Activated T-cell treated with anti-CD3 and anti-CD28 coated beads, Interleukin-2, amount 50 U/mL, for 1 hour (primary cell): ENCODE results near the gene DOCK1.

Source experiments
- DNase-seq: peaks from one replicate; pipeline ENCODE4 v3.0.0-alpha.2; 2020

The DOCK1 gene

DNA sequence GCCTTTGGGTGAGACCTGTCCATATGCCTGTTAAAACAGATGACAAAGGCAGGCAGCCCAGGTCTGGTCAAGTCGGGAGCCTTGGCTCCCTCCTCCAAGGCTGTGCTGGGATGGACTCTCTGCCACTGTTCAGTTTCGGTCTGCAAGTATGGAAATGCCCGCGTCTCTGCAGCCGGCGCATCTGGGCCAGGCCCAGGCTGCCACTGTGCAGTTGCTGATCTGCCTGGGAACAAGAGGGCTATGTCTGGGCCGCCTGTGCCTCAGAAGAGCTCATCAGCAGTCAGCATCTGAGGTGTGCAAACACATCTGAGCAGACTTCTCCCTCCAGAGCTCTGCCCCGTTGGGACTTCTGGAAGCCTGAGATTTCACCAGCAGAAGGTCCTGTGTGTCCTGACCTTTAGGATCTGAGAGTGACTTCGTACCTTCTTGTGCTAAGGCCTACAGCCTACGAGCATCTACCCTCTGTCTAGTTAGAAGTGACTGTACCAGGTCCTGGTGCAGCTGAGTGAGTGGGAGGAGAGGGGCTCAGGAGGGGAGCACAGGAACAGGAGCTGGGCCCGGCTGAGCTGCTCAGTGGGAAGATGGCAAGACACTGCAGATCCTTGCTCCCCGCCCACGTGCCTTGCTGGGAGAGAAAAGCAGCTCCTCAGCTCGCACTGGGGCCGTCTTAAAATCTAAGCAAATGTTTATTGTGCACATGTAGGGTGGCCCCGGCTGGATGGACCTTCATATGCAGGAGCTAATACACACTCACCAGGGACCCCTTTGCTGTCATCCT lies 50.9 kb downstream of the DOCK1 start:
- DNase-seq = no peak

DNA sequence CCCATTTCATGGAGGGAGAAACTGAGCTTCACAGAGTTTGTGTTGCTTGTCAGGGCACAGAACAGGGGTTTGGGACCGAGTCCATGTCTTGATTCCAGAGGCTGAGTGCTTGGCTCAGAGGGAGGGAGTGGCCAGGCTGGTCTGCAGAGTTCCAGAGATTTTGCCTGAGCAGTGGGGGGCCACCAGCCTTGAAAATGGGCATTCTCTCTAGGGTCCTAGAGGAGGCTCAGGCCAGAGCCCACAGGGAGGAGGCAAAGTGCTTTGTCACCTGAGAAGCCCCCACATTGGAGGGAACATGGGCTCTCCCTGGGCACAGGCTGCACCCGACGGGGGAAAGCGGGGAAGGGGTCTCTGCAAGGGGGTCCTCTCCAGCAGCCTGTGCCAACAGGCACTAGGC lies 51.5 kb downstream of the DOCK1 start:
- DNase-seq = no peak

- no peak for DNase-seq
Observed at GRCh38 chr10:126957111-126957510, 51.9 kb downstream of the DOCK1 start.

GRCh38 chr10:126959431-126959830 lies 54.2 kb downstream of the DOCK1 start:
- DNase-seq = no peak

DNA sequence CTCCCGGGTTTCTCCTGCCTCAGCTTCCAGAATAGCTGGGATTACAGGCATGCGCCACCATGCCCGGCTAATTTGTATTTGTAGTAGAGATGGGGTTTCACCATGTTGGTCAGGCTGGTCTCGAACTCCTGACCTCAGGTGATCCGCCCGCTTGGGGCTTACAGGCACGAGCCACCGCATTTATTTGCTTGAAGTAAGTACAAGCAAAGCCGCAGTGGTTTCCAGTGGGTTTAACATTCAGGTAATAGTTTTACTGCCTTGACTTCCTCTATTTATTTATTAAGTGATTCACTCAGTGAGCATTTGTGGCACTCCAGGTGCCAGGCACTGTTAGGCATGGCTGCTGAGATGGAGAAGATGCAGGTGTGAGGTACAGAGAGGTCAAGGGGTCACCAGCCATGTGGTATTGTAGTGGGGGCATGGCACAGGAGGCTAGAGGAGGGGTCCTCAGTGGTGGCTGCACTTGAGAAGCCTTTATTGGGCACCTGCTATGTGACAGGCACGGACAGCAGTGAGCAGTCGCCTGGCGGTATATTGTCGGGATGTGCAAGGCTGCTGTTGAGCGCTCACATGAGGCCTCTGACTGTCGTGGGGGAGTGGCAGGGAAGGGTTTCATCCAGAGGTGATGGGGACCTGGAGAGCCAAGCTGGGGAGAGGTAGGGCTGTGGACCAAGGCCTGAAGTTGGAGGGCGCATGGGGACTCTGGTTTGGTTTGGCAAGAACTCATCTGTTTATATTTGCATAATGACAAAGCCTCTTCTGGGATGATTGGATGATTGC lies 54.9 kb downstream of the DOCK1 start:
- DNase-seq = no peak

GRCh38 chr10:126963354-126963753 lies 58.1 kb downstream of the DOCK1 start:
- no peak for DNase-seq

DNA sequence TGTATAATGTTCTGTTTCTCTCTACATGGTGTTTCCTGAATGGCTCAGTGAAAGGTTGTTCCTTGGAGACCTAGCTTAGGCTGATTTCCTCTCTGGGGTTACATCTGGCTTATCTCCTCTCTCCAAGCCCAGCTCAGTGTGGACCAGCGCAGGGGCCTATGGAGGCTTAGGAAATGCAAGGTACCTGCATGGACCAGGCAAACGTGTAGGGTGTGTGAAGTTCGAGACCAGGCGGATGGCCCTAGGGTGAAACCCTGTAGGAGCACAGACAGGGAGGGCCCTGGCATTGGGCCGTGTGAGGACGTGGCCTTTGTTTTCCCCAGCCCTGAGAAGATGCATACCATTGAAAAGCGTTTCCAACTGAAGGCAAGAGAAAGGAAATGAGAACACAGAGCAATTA lies 59.0 kb downstream of the DOCK1 start:
- DNase-seq = no peak

GRCh38 chr10:126966938-126967337 lies 61.7 kb downstream of the DOCK1 start:
- DNase-seq = no peak

- no peak for DNase-seq
Observed at GRCh38 chr10:126969310-126969709, 64.1 kb downstream of the DOCK1 start.

DNA sequence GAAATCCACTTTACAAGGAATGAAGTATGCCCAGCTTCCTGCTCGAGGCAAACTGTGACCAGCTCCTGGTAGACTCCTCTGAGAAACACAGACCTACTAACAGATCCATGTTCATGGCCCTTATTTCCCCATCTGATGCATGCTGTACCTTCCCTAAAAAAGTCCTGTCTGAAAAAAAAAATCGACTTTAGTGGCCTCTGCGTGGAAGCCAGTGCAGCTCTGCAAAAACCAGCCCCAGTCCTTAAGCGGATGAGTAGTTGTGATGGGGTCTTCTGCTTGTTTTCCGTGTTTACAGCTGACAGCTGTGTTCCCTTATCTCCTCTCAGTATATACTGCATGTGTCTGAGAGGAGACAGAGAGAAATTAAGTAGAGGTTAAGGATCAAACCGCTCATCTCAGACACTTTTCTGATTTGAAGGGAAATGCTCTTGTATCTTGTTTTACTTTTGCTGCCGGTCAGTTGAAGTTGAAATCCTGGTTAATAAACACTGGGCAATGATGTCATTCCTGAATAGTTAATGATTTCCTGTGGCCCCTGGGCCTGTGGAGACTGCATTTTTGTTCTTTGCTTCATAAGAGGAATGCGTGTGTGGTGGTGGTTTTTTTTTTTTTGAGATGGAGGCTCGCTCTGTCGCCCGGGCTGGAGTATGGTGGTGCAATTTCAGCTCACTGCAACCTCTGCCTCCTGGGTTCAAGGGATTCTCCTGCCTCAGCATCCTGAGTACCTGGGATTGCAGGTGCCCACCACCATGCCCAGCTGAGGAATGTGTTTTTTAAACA lies 67.6 kb downstream of the DOCK1 start:
- no peak for DNase-seq

DNA sequence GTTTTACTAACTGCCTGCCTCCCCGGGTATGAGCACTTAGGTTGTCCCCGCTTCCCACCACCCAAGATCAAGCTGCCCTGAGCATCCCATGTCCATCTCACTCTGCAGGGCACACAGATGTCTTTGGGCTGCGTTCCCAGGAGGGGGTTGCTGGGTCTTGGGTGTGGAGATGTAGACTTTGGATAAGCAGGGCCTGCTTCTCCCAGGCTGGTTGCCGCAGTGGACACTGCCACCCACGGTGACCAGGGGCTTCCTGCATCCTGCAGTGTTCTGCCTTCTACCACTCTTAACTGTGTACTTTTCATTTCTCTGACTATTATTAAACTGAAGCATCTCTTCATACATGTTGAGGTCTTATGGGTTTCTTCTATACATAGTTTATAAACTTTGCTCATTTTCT lies 70.0 kb downstream of the DOCK1 start:
- DNase-seq = no peak

- no peak for DNase-seq
Observed at GRCh38 chr10:126977216-126977615, 72.0 kb downstream of the DOCK1 start.

- no peak for DNase-seq
Observed at GRCh38 chr10:126979311-126979710, 74.1 kb downstream of the DOCK1 start.

GRCh38 chr10:126993208-126993607 lies 88.0 kb downstream of the DOCK1 start:
- DNase-seq = no peak

DNA sequence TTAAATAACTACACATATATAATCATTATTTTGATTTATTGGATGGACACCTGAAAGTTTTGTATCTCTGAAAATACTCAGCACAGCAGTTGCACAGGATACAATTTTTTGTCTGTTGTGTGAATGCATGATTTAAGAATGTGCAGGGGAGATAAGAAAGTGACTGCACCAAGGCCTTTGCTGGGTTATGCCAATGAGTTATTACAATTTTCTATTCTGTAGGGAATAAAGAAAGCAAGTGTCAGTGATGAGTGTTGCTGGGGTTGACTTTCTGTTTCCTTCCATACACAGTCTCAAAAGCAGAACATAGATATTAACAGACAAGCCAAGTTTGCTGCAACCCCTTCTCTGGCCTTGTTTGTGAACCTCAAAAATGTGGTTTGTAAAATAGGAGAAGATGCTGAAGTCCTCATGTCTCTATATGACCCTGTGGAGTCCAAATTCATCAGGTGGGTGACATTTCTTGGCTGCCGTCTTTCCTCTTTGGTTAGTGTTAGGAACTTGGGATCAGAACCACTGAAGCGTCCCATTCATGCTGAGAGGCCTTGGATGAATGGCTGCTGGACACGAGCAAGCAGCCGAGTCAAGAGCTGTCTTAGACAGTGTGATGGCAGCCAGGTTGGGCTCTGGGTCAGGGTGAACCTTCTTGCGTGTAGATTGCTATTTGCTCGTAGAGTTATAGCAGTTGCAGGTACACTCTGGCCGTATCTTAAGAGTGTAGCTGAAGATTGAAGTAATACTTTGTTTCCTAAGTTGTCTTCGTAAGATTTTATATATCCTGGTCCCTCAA lies 92.8 kb downstream of the DOCK1 start:
- no peak for DNase-seq

- DNase-seq = no peak
Observed at GRCh38 chr10:127000598-127000997, 95.4 kb downstream of the DOCK1 start.

DNA sequence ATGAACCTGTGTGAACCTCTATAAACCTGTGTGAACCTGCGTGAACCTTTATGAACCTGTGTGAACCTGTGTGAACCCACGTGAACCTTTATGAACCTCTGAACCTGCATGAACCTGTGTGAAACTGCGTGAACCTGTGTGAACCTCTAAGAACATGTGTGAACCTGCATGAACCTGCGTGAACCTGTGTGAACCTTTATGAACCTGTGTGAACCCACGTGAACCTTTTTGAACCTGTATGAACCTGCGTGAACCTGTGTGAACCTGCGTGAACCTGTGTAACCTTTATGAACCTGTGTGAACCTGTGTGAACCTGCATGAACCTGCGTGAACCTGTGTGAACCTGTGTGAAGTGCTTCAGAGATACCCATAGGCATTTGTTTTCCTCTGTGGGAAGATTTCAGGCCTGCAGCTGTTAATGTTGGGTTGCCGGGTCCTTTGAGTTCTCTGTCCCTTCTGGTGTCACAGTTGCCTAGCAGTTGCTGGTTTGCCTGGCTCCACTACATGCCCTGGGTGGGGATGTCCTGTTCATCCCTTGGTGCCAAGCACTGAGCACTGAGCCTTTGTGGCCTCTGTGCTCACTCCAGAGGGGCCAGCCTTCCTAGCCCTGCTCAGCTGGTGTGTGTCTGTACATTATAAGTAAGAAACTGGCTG lies 97.9 kb downstream of the DOCK1 start:
- no peak for DNase-seq

- DNase-seq = no peak
Observed at GRCh38 chr10:127006453-127006852, 101.2 kb downstream of the DOCK1 start.

DNA sequence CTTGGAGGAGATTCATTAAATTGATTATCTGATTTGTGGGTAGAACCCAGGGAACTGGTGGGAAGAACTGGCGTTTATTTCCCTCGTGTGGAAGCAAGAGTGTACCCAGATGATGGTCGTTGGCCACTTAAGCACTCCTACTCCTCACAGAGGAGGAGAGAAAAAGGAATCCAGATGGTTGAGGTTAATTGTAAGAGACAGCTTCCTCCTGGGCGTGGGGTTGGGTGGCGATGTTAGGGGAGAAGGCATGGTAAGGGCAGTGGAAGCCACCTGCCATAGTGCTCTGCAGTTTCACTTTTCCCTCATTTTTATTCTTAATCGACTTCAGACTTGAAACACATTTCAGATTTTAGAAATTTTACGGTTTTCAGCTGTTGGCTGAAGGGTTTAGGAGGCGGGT lies 104.1 kb downstream of the DOCK1 start:
- DNase-seq = no peak

DNA sequence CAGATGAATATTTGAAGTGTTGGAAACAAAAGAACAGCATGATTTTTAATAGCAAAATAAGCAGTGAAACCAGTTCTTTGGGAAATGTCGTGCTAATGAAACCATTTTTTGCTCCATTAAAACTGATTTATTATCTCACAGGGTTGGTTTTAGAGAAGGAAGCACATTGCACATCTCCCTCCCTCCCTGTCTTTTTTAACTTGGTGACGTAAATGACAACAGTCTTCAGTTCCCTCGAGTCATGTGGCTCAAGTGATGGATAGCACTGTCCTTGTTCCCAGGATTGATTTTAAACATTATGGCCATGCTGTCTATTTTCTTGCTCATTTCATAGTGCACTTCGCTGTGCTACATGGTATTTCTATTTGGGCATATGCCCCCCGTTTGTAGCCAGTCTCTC lies 105.9 kb downstream of the DOCK1 start:
- DNase-seq = no peak

DNA sequence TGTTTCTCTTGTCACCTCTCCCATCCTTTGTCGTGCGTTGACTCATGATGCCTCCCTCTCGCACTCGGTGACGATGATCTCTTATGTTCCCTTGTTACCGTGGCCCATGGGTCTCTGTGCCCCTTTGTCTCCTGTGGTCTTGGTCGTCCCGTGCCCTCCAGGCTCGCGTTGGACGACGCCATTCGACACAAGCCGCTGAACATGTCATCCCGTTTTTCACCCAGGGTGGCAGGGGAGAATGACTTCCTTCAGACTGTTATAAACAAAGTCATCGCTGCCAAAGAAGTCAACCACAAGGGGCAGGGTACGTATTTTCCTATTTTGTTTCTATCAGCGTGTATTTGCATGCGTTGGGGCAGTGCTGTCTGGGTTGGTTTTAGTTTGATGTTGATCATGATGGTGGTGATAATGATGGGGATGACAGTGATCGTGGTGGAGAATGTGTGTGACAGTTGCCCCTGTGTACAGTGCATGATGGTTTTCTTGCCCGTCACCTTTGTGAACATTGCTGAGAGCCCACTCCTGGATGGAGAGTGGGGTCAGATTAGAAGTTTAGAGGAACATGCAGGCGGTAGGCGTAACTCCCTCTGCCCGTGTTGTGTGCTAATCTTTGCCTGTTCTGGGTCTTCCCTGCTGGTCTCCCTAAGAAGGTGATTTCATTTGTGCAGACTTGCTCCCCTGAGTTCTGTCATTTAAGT lies 107.0 kb downstream of the DOCK1 start:
- no peak for DNase-seq

GRCh38 chr10:127012769-127013152 lies 107.5 kb downstream of the DOCK1 start:
- no peak for DNase-seq
